Cardiac muscle cell (in vitro differentiated cells and primary cell): Measurements from ENCODE around the gene SNX15. TPM values are rescaled to one million over a fixed set of nuclear protein-coding genes. Genes with fewer than 3 reads are reported as not detected.
A peak's percentile ranks its signal among the peaks of the same experiment; 100 is the strongest.

Source experiments
- DNase-seq, 2 donors: peaks; one replicate each; pipeline versions ENCODE4 v3.0.0 to v3.0.0-alpha.2; 2010 to 2017; ENCODE audit warnings: low read depth in 1 of 2, low spot score in 1 of 2
- H3K27ac ChIP-seq: fragments of 200-600 bp; sonication (generic); 2 replicates; pipeline ENCODE4 v1.5.1; 2016
- H3K27me3 ChIP-seq: fragments of 200-600 bp; sonication (generic); 2 replicates; pipeline ENCODE4 v1.6.0; 2016; ENCODE audit warnings: control low read depth
- H3K36me3 ChIP-seq: fragments of 200-600 bp; sonication (generic); 2 replicates; pipeline ENCODE4 v1.5.1; 2016; ENCODE audit warnings: control low read depth
- H3K4me1 ChIP-seq: fragments of 200-600 bp; sonication (generic); 2 replicates; pipeline ENCODE4 v1.8.1; 2017; ENCODE audit warnings: low read depth, mild to moderate bottlenecking, mixed run types
- H3K4me3 ChIP-seq: fragments of 200-600 bp; sonication (generic); 2 replicates; pipeline ENCODE4 v1.5.1; 2016; ENCODE audit warnings: mild to moderate bottlenecking
- H3K9me3 ChIP-seq: fragments of 200-600 bp; sonication (generic); 2 replicates; pipeline ENCODE4 v1.5.1; 2017; ENCODE audit warnings: low read depth, mild to moderate bottlenecking, control low read depth
- CTCF ChIP-seq: IDR thresholded peaks from 2 replicates; pipeline ENCODE4 v1.5.1; 2012; ENCODE audit warnings: low read depth, mild to moderate bottlenecking, low read length
- polyA plus RNA-seq: library from polyadenylated mRNA; unstranded; fragments of >200 nt; fragmentation: Nextera tagmentation; extraction: Ambion mirVana; gene quantifications from 2 replicates; pipeline ENCODE4 v1.2.1, GENCODE V29; 2016
- total RNA-seq: library from RNA; depleted of rRNA; stranded (reverse); fragments of >200 nt; gene quantifications from 2 replicates; pipeline ENCODE4 v1.2.3, GENCODE V29; 2016

SNX15 gene
- total and polyA plus RNA-seq, 2 experiments from 2014 or later: 24.5 to 38.4 TPM

DNA sequence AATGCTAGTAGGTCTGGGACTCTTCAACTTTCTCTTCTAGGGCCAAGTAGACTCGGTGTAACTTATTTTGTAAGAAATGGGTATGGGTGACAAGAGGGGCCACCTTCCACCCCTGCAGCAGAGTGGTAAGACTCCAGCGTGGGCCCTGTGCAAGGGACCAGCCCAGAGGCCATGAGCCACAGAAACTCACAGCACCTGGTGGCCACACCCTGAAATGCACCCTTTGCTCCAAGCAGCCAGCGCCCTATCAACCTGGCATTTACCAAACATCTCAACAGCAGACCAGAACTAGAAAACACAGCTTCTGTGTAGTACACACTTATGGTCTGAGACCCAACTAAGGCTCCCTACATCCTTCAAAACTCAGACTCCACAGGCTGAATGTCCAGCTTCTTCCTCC lies 50.9 kb downstream of the SNX15 start:
- peak; percentile 40 to 59 for DNase-seq
- Histone ChIP-seq H3K36me3 (no peaks in the 10 kb centered on the region), H3K27me3 (no peaks in the 10 kb centered on the region), H3K4me3 (no peak overlapping the region), H3K9me3 (no peaks in the 10 kb centered on the region), H3K4me1 (no peaks in the 10 kb centered on the region), H3K27ac (peak overlapping the region; percentile 1)
- TF ChIP-seq CTCF: peak; percentile 58

- peak overlapping the region; percentile 1 for H3K27ac ChIP-seq
- H3K4me3 ChIP-seq: no peak overlapping the region
- H3K27me3 ChIP-seq: no peaks in the 10 kb centered on the region
- H3K36me3 ChIP-seq: no peaks in the 10 kb centered on the region
- no peaks in the 10 kb centered on the region for H3K4me1 ChIP-seq
- TF ChIP-seq CTCF: no peak
- no peaks in the 10 kb centered on the region for H3K9me3 ChIP-seq
- DNase-seq: no peak
These were observed 51.6 kb downstream of the SNX15 start for GRCh38 chr11:65078786-65079342.

DNA sequence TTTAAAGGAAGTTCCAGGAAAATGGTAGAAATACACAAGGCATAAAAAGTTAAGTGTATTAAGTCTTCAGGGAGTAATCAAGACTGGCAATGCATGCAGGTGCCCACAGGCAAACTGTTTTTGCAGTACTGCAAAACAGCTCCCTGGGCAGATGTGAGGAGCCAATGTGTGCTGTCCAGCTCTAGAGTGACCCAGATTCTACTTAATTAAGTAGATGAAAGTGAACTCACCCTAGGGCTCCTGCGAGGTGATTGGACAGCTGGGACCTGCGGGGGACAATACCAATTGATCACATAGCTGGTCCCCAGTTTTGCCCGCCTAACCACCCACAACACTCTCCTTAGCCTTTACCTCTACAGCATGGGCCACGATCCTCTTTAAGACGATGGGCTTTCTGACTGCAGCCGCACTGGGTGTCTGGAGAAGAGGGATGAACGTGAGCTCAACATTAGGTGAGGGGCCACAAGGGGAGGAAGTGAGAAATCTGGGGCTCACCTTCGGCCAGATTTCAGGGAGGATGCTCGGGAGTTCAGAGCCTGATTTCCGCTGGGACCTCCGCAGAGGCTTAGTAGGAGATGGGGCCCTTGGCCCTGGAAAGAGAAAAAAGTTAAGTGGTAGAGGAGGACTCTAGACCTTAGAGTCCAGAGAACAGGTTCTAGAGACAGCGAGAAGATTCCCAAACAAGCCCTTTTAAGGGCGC lies 56.0 kb downstream of the SNX15 start:
- Histone ChIP-seq H3K36me3 (peaks cover 8% of the 10 kb centered on the region), H3K4me3 (peak overlapping the region; percentile 84), H3K4me1 (no peaks in the 10 kb centered on the region), H3K9me3 (no peaks in the 10 kb centered on the region), H3K27me3 (no peaks in the 10 kb centered on the region), H3K27ac (peak overlapping the region; percentile 92)
- no peak for TF ChIP-seq CTCF
- no peak for DNase-seq

DNA sequence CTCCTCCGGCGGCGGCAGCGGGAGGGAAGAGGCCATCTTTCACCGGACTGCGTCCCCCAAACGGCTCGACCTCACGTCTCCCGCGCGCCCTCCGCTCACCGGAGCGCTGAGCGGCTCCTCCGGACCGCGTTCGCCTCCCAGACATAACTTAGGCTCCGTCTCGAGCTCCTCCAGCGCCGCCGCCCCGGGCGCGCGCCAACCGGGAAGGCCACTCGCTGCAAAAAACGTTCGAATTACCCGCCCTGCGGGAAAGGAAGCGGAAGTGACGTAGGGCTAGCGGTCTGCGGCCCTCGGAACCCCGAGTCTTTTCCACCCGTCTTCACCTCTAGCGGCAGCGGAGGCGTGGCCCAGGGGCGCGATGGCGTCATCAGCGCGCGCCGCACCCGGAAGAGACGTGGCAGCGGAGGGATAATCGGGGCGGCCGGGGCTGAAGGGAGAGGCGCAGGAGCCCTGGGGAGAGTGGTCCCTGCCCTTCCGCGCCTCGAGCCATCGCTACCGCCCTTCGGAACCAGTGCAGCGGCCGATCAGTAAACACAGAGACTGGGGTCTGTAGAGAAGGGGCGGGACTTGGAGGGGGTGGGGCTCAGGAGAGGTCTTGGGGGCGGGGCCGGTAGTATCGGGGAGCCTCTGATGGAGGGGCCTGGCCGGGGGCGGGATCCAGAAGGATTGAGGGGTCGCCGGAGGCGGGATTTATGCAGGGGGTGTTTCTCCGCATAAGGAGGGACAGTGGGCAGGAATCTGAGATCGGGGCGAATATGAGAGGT lies 56.8 kb downstream of the SNX15 start, which contains the start of the genes CDCA5 and ZFPL1:
Gene CDCA5, minus strand, starts transcription at position 207 of the 764 bp plus-strand sequence. Its CDS starts 62 bp downstream, at position 145.
Gene ZFPL1, plus strand, starts transcription at position 389 of the 764 bp plus-strand sequence. CDS start 477 bp downstream, outside the sequence.
- Histone ChIP-seq H3K4me3 (peak within 1 kb of the TSS; percentile 84), H3K9me3 (no peaks in the 10 kb centered on the region), H3K4me1 (no peaks in the 10 kb centered on the region), H3K36me3 (peaks cover 8% of the 10 kb centered on the region), H3K27me3 (no peaks in the 10 kb centered on the region), H3K27ac (peak within 1 kb of the TSS; percentile 92)
- peak; percentile 97 for DNase-seq
- TF ChIP-seq CTCF: no peak

GRCh38 chr11:65084598-65085375 lies 57.5 kb downstream of the SNX15 start:
- Histone ChIP-seq H3K4me3 (peak overlapping the region; percentile 84), H3K27me3 (no peaks in the 10 kb centered on the region), H3K36me3 (peaks cover 11% of the 10 kb centered on the region), H3K4me1 (no peaks in the 10 kb centered on the region), H3K27ac (peak overlapping the region; percentile 92), H3K9me3 (no peaks in the 10 kb centered on the region)
- DNase-seq: no peak
- TF ChIP-seq CTCF: no peak
